GM21723 (cell line): ENCODE results near the gene IL10RA.

Source experiments
- ATAC-seq: cut with Tn5 transposase; IDR thresholded peaks from one replicate; pipeline ENCODE4 v1.9.1; 2021; ENCODE audit warnings: mild to moderate bottlenecking, moderate library complexity; ENCODE audit not compliant: unreplicated experiment

Gene IL10RA

DNA sequence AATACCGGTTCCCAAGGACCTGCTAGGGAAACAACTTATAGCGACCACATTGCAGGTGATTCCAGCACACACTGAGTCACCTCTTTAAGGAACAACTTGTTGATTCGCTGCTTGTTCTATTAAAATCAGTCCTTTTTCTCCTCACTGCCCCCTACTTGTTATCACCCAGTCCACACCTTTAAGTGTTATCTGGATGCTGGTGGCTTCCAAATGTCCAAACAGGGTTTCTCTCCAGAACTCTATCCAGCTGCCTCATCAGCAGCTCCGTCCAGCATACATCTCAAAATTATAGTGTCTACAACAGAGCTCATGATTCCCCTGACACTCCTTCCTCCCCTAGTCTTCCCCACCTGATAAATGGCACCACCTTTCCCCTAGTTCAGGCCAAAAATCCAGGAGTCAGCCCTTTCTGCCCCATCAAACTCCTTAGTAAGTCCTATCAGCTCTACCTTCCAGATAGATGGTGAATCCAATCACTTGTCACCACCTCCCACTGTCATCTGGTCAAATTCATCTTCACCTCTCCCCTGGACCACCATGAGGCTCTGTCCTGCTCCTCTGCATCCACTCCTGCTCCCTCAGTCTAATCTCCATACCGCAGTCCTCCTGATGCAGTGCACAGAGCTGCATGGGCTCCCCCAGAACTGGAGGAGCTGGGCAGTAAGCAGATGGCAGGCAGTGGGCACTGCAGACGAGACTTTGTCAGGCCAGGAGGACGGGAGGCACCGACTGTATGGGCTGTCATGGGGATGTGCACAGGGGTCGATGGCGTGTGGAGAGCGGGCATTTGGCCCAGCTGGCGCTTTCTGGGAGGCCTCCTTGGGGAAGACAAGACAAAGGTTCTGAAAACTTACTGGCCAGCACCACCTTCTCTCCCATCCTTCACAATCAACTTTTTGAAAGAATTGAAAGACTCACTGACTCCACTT, 19.3 kb downstream of the IL10RA start:
- ATAC-seq = no peak

DNA sequence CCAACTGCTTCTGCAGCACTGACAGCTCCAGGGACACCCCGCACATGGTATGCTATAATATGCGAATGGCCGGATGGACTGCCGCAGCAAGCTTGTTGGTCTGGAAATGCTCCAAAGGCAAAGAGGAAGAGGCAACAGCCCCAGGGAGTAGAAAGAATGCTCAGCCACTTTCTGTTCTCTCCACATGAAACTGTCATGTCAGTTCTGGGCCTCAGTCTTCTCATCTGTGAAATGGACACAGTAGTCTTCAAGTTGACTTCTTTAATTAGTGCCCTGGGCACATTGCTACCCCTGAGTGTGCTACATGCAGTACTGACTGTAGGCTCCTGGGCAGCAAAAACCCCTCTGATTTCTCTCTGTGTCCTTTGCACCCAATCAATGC, 19.9 kb downstream of the IL10RA start:
- no peak for ATAC-seq

DNA sequence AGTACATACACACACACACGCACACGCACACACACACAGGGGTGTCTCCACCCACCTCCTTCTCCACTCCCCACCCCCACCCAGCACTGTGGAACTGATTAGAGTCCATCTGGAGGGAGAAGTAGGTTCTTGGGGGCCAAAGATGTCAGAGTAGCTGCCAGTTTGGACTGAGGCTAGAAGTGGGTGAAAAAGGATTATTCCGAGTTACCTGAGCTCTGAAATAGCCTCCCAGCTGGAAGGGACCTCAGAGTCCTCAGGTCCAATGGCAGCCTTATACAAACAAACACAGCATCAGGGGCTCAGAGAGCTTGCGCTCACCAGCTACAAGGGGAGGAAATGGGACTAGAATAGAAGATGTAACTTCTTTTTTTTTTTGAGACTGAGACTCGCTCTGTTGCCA, 20.8 kb downstream of the IL10RA start:
- ATAC-seq = no peak

DNA sequence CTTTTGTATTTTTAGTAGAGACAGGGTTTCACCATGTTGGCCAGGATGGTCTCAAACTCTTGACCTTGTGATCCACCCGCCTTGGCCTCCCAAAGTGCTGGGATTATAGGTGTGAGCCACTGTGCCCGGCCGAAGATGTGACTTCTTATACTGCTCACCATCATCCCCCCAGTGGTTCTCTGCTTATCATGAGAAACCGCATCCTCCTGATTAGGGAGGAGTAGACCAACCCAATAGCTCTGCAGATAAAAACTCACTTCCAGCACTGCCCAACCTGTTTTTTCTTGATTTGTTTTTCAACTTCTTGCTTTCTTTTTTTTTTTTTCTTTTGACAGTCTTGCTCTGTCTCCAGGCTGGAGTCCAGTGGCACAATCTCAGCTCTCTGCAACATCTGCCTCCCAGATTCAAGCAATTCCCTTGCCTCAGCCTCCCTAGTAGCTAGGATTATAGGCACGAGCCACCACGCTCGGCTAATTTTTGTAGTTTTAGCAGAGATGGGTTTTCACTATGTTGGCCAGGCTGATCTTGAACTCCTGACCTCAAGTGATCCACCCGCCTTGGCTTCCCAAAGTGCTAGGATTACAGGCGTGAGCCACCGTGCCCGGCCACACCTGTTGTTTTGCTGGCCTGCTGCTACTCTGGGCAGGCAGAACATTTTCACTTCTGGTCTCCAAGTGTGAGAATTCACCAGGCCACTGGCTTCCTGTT, 21.5 kb downstream of the IL10RA start:
- ATAC-seq = peak; percentile 43

DNA sequence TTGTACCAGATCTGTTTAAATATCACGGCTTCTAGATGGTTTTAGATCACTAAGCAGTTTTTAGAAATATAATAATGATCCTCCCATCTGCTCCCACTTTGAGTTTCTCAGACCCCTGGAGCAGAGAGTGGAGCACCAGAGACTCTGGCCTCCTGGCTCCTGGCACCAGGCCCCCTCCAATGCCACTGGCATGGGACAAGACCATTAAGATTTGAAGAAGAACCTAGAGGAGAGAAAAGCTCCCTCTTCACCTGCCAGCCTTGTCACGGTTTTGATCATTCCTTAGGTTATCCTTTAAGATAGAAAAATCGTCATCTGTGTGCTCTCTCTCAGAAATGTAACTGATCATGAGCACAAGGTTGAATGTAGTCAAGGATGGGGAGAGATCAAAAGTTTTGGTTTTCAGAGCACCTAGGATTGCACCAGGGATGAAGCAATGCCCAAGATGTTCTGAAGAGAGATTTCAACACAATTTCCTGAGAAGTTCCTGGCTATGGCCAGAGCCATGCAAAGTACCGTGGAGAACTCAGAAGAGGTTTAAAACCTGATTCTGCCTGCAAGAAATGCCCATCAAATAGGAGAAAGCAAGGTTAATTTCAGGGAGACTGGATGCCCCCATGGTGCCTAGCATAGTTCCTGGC, 22.2 kb downstream of the IL10RA start:
- no peak for ATAC-seq

DNA sequence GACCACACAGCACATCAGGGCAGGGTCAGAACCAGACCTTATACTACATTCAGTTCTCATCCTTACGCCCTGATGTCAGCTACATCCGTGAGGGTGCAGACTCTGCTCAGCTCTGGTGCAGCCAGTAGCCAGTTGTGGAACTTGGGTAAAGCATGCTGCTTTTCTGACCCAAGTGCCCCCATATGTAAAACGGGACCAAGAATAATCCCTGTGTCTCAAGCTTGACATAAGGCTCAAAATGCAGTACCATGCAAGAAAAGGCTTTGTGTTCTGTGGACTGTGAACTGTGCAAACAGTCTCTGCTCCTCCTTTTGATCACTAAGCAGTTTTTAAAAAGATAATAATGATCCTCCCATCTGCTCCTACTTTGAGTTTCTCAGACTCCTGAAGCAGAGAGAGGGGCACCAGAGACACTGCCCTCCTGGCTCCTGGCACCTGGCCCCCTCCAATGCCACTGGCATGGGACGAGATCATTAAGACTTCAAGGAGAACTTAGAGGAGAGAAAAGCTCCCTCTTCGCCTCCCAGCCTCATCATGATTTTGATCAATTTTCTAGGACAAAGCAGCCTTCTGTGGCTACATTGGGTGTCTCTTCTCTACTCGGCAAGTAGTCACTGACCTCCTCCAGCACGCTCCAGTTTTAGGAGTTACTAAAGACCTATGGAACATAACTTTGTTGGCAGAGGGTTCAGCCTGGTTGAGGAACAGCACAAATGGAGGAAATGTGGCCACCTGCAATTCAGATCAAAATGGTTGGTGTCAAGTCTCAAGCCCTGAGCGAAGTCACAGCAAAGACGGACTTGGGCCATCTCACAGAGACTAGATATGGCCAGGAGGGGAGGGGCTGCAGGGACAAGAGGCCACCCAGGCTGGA, 23.9 kb downstream of the IL10RA start:
- no peak for ATAC-seq

DNA sequence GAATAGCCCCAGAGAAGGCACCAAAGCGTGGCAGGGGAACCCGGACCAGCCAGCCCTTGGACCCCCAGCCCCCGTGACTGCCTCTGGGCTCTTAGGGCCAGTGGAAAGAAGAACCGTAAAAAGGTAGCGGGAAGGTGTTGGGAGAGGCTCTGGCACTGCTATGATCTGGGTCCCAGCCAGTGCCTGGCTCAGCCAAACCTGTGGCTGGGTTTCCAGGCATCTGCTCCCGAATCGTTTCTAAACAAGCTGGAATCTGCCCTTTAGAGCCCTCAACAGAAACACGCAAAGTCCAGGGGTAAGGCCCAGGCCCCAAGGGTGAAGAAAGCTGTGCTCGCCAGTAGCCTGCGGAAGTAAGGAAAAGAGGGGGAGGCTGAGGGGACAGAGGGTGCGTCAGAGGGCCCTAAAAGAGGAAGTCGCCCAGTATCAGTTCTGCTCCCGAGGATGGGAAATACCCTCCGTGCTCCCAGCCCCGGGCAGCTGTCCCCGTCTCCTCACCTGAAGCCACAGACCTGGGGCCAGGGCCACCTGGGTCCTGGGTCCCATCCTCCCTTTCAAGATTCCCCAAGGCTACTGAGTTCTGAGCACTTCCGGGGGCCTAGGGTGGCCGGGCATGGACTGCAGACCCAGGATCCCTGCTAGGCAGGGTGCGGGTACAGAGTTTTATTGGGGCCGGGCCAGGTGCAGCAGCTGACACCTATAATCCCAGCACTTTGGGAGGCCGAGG, 24.7 kb downstream of the IL10RA start:
- ATAC-seq = peak; percentile 79

DNA sequence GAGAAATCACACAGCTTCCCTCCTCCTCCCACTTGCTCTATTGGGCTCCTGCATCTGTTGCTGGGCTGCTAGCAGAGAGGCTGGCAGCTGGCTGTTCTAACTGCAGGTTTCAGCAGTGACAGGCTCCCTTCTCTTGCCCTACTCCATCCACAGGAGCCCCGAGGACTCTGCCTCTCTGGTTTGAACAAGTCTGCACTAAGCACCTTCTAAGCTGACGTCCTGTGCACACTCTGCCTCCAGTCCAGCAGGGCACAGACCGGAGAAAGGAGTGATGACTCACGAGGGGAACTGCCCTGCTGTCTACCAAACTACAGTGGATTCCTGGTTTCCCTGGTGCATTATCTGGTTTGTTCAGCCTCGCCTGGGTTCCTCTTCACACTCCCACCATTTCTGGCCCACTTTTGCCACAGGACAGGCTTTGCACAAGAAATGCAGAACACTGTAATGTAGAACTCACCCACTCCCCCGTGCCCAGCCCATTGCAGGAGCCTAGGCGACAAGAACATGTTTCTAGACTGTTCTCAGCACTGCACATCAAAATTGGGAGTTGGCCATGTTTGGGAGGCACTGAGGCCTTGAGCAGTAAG, 26.0 kb downstream of the IL10RA start:
- ATAC-seq = no peak

DNA sequence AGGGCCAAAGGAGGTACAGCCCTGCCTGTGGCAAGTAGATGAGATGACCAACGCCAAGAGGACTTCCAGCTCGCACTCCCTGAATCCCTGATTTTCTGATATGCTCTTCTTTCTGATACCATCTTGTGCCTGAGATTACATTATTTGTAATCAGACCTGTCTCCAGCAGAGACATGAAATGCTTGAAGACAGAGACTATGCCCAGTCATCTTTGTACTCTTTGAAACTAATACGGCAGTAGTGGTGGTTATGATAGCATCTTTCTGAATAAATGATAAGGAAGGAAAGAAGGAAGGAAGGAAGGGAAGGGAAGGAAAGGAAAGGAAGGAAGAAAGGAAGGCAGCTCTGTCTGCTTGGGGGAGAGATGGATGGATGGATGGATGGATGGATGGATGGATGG, 27.8 kb downstream of the IL10RA start:
- ATAC-seq = no peak

DNA sequence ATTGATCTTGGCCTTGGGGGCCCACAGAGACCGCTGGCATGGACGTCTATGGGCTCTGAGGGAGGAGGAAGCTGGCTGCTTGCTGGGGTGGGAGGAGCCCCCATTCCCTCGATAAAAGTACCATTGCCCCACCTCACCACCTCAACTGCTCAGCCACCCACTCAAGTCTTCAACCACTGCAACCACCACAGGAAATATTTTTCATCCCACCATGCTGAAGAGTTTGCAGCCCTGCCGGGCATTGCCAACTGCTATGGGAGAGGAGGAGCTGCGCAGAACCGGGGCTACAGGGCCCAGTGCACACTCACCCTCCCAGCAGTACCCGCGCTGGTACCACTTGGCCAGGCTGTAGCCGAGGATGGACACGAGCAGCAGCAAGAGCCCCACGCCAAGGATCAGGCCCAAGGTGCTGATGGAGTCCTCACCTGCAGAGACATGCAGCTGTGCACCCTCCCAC, 29.2 kb downstream of the IL10RA start:
- no peak for ATAC-seq

DNA sequence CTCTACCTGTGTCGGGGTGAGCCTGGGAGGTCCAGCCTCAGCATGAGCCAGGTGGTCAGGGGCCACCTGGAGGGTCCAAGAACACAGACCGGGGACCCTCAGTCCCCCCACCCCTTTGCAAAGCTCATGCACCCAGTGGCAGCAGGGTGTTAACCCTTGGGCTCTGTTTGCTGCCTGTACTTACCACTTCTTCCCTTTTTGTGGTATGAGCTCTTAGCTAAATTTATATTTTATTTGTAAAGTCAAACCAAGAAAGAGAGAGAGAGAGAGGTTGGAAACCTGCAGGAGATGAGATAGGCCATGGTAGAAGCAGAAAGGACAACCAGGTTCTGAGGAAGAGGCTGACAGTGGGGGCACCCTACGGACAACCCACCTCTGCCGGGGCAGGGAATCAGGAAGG, 29.9 kb downstream of the IL10RA start:
- no peak for ATAC-seq

DNA sequence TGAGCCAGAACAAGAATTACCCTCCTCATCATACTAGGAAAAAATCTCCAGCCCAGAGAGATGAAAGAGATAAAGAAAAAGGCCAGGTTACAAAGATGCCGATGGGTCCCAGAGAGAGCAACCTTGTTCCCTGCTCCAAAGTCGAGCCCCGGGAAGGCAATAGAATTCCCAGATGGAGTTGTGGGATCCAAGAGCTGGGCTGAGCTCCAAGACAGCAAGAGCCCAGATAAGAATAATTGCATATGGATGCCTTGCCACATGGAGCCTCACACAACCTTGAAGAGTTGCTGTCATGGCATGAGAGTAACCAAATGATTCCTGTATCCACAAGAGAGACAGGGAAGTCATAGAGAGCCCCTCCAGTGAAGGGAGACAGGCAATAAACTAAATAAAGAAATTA, 30.9 kb downstream of the IL10RA start:
- ATAC-seq = no peak

DNA sequence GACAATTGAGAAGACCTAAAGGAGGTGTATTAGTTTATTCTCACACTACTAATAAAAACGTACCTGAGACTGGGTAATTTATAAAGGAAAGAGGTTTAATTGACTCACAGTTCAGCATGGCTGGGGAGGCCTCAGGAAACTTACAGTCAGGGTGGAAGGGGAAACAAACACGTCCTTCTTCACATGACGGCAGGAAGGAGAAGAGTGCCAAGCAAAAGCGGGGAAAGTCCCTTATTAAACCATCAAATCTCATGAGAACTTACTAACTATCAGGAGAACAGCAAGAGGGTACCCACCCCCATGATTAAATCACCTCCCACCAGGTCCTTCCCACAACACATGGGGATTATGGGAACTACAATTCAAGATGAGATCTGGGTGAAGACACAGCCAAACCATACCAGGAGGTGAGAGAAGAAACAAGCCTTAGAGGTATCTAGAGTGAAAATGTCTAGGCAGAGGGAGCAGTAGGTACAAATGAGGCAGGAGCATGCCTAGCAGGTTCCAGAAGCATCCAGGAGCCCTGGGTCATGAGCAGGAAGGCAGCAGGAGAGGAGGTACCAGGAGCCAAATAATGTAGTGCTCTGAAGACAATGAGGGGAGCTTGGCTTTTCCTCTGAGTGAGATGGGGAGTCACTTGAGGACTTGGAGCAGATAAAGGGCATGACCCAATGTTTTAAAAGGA, 31.6 kb downstream of the IL10RA start:
- ATAC-seq = no peak

DNA sequence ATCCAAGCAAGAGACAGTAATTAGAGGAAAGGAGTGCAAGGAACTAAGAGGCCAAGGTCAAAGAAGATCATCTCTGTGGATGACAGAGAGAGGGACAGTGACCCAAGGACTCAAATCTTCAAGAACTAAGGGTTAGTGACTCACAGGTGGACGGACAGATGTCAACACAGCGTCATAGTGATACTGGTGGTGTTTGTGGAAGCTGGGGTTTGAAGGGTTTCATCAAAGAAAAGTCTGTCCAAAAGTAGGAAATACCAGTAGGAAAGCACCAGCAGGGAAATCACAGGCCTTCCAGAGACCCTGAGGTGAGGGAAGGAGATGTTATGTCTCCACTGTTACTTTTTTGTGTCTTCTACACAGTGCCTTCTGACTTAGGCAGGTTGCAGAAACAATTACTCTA, 32.2 kb downstream of the IL10RA start:
- no peak for ATAC-seq

DNA sequence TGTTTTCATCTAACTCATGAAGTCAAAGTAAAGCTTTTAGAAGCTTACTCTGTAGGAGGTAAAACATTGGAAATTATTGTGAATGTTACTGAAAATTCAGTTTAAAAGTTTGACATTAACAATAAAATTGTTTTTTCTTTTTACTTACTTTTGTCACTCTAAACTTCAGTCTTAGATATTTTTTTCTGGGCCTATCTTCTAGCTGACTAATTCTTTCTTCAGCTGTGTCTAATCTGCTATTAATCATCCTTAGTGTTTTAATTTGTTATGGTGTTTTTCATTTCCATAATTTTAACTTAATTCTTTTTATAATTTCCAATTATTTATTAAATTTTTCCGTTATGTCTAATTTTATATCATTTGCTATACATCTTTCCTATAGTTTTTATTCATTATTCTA, 35.0 kb downstream of the IL10RA start:
- ATAC-seq = no peak

DNA sequence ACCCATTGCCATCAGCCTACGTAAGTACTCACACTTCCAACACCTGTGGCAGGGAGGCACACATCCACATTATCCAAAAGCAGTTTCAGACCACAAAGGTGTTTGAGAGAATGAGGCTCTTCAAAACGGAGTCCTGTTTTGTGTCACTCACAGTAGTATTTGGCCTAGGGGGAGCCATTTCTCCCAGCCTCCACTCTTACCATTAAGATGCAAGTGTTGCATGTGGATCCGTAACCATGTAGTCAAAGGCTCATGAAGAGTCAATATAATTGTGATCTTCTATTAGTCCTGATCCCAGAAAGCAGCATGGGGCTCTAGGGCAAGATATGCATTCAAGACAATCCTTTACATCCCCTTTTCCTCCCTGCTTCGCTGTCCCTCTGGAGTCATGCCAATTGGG, 41.5 kb downstream of the IL10RA start:
- ATAC-seq = no peak

DNA sequence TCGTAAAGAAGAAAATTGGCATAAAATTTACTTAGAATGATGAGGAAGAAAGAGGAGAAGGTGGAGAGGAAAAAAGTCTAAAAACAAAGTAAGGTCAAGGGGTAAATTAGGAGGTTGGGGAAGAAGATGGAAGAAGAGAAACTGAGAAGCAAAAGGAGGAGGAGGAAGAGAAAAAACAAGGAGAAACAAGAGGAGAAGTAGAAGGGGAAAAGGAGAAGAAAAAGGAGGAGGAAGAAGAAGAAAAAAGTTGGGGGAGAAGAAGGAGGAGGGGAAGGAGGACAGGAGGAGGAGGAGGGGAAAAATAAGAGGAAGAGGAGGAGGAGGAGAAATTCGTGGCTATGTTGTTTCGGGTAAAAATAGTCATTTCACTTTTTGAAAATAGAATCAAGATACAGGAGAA, 42.4 kb downstream of the IL10RA start:
- ATAC-seq = no peak

DNA sequence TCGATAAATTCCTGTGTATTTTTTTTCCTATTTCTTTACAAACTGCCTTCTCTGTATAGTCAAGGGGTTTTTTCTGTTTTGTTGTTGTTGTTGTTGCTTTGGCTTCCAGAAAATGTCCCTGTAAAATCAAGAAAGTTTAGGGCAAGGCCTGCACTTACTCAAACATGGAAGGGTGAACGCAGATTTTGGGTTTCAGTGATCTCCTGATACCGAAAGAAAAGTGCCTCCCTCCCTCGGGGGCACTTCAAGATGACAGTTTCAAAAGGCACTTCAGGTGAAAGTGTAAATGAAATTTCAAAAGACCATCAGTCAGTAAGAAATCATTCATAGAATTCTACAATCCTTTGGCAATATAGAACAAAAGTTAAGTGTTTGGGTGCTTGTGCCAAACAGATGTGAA, 47.2 kb downstream of the IL10RA start:
- no peak for ATAC-seq

DNA sequence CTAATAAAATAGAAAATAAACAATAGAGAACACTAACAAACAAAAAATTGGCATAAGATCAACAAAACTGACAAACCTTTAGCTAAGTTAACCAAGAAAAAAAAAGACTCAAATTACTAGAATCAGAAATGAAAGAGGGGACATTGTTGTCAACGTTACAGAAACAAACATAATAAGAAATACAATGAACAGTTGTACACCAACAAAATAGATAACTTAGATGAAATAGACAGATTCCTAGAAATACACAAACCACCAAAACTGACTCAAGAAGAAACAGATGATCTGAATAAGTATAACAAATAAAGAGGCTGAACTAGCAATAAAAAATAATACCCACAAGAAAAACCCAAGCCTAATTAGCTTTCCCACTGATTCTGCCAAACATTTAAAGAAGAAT, 55.9 kb downstream of the IL10RA start:
- ATAC-seq = no peak
